Muscle of back (tissue), 13 donors: Measurements from ENCODE around the gene C4orf36. TPM values are rescaled to one million over a fixed set of nuclear protein-coding genes. Genes with fewer than 3 reads are reported as not detected.

Experiments used
- DNase-seq, 3 donors: peaks; one replicate each; pipeline versions ENCODE4 v3.0.0 to v3.0.0-alpha.2; 2013
- long read RNA-seq, 9 donors: transcript quantifications; one replicate each; lab custom pipeline, GENCODE V29; 2026
- polyA plus RNA-seq, 10 donors: library from polyadenylated mRNA; unstranded; fragments of 120-200 nt; gene quantifications; one replicate each; pipeline ENCODE4 v1.2.1, GENCODE V29; 2013; ENCODE audit not compliant: insufficient read length in 10 of 10

The C4orf36 gene, protein sequence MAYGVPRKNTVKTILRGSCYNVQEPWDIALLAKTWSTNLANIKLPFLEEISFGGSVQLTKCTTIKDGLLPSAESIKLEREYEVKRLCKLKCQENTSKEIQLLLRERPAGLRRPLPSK
- 1 to 10 TPM in 1 of 10 donors, under 1 TPM in 6, not detected in 3; 0.35 to 1.0 (median 0.43) TPM for polyA plus RNA-seq
- long read RNA-seq, donor 1 = 0 reads
- long read RNA-seq, donor 2 = 0 reads
- long read RNA-seq, donor 3 = 0 reads
- long read RNA-seq, donor 4 = 0 reads
- long read RNA-seq, donor 5 = 0 reads
- long read RNA-seq, donor 6 = 0 reads
- long read RNA-seq, donor 7 = 0 reads
- long read RNA-seq, donor 8 = 0 reads
- long read RNA-seq, donor 9 = 0 reads

DNA sequence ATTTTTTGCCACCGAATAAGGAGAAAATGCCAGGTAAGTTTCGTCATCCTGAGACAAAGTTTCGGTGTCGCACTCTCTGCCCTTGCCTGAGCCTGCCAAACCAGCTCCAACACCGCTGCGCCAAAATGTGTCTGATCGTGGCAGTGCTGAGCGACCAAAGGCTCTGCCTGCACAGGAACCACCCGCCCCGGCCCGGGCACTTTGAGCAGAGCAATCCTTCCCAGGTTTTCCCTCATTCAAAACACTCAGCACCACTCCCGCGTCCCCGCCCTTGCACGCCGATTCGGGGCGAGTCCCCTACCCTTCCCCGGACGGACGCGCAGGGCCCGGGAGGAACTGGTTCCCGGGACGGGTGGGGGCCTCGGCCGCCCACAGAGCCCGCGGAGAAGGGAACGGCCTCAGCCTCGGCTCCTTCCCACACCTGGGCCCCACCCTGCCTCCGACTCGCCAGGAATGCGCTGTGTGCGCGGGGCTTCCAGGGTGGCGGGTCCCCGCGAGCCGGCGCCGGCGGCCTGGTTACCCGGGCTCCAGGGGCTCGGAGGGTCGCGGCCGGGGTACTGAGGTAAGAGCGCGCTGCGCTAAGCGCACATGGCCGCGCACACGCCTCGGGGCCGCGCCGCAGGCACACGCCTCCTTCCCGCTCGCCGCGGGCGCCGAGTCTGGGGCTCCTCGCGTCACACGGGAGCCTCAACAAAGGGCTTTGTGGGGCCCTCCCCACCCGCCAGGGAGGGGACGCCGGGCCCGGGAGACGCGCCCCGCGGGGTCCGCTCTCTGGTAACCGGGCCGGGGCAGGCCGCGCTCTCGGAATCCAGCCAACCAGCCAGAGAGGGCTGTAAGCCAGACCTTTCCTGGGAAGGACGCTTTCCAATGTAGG lies at the start of gene C4orf36:
C4orf36 (minus strand) TSS at position 661 of the 874 bp plus-strand sequence. CDS start 902 bp downstream, outside the sequence.
- DNase-seq = peak; percentile 26 to 85 (median 59)

DNA sequence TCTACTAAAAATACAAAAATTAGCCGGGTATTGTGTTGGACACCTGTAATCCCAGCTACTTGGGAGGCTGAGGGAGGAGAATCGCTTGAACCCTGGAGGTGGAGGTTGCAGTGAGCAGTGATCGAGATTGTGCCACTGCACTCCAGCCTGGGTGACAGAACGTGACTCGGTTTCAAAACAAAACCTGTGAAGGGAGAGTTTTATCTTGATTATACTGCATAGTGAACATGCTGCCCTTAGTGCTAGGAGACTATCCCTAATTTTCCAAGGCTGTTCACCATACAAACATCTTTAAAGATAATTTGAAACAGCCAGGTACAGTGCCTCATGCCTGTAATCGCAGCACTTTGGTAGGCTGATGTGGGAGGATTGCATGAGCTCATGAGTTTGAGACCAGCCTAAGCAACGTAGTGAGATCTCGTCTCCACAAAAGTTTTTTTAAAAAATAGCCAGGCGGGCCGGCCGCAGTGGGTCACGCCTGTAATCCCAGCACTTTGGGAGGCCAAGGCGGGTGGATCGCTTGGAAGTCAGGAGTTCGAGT lies 48.8 kb upstream of the C4orf36 start:
- DNase-seq = no peak

DNA sequence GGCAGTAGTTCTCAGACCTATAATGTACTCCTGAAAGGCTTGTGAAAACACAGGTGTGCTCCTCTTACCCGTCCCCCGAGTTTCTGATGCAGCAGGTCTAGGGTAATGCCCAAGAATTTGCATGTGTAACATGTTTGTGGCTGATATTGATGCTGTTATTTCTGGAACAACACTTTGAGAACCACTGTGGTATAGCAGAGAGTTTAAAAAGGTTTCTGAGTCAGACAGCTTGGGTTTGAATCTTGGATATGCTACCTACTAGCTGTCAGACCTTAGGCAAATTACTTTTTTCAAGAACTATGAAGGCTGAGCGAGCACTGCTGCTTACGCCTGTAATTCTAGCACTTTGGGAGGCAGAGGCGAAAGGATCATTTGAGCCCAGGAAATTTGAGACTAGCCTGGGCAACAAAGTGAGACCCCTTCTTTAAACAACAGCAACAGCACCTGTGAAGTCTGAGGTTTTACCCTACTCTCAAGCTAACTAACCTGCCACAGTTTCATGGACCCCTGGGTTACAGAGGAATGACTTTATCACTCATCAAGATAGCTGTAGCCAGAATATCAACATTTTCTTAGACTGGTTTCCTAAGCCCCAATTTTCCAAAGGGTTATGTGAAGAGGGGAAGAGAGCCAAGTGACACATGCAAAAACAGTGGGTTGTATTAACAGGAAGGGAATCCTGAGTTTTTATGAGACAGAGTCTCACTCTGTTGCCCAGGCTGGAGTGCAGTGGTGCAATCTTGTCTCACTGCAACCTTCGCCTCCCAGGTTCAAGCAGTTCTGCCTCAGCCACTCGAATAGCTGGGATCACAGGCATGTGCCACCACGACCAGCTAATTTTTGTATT lies 47.7 kb upstream of the C4orf36 start:
- DNase-seq = no peak

DNA sequence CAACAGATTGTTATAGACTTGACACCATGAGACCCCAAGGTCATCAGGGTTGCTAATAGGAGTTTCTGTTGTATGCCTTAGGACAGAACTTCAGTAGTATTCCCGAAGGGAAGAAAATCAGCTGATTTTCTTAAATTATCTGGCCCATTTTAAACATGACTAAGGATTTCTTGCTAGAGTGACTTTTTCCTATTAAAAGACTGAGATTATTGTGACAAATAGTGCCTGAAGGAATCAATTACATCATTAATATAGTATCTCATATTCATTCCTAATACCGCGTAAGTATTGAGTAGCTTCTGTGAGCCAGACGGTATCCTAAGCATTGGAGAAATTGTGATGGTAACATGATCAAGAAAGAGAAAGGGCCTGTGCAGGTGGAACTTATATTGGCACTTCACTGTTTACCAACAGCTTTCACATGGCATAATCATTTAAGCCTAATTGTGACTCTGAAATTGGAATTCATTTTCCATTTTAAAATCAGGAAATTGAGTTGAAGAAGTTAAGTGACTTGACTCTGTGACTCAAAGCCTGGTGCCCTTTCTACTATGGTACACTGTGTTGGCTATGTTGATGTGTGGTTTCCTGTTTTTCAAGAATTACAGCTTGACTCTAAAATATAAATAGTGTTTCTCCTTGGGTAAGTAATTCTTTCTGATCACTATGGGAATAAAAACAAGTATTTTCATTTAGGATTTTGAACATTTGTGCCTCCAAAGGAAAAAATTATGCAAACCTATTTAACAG lies 46.7 kb upstream of the C4orf36 start:
- no peak for DNase-seq

DNA sequence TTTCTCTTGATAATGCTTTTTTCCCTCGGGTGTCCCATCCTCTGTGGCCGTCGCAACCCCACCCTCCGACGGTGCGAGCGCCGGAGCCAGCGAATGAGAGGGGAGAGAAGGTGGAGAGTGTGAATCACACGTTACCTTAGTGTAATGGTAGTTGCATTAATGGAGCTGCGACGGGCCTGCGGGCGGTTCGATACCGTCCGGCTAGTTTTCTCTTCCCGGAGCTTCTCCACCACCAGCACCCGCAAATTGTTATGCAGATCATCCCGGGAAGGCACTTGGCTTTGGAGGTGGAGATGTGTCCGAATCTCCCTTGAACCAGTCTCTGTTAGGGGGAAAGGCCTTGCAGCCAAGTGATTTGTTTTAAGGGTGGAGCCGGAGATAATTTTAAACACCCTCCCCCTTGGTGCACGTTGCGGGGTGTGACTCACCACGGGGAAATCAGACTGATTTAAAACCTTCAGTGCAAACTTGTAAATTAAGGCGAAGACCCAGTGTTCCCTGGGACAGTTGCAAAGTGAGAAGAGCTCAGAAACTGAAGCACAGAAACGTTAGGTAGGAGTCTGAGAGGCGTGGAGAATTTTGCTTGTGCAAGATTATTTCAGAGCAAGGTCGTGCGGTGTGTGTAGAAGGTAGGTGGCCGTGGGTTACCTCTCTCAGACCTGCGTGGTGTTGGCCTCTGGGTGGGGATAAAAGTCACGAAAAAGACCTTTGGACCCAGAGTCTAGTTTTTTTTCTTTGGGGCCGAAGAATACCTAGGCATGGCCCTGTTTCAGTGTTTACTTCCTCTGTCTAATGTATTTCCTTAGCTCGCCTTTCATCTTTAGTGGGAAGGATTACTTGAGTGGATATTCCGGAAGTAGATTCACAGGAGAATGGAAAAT lies 43.9 kb upstream of the C4orf36 start:
- DNase-seq = peak; percentile 17 to 60 (median 27)

DNA sequence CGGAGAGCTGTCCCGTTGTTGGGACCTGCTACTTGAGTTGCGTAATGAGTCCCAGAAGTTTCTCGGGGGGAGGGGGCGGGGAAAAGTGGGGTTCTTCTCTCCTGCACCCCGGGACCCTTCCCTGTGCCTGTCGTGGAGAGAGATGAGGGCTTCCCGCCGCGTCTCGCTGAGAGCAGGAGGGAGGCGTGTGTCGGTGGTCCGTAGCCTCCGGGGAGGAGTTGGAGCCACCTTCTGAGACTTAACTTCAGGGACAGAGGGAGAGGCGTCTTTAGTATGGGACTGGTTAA lies 43.3 kb upstream of the C4orf36 start:
- no peak for DNase-seq

DNA sequence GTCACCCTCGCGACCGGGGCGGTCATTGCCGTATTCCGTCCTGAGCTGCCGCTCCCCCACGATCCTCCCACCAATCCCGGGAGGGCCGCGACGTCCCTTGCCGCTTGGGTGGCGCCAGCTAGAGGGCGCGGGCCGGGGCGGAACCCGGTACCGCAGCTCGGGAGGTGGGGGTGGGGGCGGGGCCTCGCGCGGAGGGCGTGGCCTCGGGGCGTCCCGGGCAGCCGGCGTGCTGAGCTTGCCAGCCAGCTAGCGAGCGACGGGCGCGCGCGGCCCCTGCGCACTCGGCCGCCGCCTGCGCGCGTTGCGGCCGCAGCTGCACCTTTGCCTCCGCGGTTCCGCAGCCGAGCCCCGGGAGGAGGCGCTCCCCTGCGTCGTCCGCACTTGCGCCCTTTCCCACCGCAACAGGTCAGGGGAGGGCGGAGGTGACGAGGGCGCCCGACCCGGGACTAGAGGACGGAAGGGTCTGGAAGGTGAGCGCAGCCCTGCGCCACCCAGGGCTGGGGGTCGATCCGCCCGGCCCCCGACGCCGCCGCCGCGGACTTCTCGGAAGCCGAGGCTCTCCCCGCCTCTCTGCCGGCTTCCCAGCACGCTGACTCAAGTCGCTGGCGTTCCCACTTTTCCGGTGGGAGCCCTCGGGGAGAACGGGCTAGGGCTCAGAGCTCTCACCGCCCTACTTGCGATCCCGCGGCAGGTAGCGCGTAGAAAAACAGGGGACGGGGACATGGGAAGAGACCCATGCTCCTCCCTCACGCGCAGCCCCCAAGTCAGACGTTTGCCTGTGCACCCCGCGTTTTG lies 42.7 kb upstream of the C4orf36 start, which contains the start of gene AFF1:
AFF1 (plus strand) TSS at position 241 of the 795 bp plus-strand sequence. CDS start 13,523 bp downstream, outside the sequence.
- DNase-seq = peak; percentile 88 to 94 (median 90)

DNA sequence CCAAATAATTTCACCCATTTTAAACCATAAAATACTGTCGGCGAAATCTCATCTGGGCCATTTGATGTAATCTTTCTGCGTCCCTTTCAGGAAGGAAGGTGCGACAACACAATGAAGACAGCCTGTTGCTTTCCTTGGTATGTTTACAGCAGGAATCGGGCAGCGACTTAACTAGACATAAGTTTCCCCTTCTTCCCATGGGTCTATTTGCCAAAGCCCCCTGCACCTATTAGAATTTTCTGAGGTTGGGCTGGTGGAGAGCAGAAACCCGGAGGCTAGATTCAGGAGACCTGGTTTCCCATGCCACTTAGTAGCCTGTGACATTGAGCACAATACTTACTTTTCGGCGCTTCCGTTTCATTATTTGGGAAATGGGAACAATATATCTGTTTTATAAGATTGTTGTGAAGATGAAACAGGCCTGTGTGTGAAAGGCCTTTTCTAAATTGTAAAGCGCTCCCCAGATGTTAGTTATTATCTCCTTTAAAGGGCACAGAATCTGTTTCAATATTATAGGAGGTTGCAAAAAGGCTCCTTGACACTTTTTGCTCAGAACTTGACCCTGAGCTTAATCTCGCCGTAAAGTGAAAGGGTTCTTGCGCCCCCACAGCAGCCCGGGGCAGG lies 42.0 kb upstream of the C4orf36 start:
- DNase-seq = peak in 1 of 3 donors; percentile 19

DNA sequence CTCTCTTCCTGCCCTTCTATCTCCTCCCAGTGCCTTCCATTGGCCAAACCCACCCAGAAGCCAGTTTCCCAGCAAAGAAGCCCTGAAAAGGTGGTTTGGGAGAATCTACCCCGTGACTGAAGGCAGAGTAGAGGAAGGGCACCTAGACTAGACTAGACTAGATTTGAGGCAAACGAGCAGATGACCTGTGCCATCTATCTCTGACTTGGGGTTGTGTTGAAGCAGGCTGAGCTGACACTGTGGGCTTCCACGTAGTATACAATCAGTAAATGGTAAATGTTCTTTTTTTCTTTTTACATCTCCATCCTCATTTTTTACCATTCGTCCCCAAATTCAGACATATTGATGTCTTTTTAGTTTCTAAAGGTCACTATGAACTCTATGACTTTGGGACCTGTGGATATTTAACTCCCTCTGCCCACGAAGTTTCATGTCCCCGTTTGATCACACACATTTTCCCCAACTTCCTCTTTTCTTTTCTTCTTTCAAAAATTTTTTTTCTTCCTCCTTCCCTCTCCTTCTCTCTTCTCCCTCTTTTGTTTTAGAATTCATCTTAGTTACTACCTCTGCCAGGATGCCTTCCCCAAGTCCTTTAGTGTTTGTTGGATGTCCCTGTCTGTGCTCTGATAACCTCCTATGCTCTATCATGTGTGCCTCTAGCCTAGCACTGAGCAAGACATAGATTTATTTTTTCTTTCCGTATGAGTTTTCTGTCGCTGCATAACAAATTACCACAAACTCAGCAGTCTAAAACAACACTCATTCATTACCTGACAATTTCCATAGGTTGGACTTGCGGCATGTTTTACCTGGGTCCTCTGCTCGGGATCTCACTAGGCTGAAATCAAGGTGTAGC lies 36.4 kb upstream of the C4orf36 start:
- DNase-seq = no peak

DNA sequence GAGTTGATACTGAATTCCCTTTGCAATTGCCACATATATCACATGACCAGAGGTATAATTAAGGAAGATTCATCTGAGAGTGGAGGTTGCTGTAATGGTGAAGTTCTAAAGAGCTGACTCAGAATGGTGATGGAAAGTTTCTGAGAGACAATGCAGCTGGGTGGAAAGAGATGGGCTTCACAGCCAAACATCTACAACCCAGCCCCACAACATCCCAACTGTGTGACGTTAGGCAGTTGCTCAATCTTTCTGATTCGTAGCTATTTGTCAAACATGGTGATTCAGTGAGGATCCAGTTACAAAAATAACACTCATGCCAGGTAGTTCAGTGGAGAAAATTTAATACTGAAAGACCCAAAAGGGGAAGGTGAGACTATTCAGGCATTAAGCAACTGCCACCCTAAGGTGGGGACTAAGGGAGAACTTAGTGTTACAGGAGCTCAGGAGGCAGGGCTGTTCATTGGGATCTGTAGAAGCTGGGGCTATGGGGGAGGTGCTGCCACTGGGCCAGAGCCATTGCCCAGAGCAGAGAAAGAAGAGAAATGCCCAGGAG lies 35.7 kb upstream of the C4orf36 start:
- DNase-seq = peak in 1 of 3 donors; percentile 87

DNA sequence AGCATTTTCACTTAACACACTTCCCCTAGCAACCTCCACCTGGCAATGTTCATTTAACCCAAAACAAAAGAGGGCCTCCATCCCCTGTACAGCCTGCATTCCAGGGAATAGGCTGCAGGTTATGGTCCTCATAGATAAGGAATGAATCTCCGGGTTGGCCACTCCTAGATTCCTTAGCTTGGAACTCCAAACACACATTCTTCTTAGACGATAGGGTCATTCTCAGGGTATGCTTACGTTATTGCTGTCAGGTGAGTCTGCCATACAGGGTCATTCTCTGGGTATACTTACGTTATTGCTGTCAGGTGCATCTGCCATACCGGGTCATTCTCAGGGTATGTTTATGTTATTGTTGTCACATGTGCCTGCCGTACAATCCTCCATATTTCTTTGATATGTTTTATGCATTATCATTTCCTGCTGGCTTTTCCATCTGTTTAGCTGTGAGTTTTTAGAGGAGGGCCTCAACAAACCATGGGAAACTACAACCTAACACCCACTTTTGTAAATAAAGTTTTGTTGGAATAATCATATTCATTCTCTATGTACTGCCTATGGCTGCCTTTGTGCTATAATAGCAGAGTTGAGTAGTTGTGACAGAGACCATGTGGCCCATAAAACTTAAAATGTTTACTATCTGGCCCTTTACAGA lies 34.3 kb upstream of the C4orf36 start:
- no peak for DNase-seq

DNA sequence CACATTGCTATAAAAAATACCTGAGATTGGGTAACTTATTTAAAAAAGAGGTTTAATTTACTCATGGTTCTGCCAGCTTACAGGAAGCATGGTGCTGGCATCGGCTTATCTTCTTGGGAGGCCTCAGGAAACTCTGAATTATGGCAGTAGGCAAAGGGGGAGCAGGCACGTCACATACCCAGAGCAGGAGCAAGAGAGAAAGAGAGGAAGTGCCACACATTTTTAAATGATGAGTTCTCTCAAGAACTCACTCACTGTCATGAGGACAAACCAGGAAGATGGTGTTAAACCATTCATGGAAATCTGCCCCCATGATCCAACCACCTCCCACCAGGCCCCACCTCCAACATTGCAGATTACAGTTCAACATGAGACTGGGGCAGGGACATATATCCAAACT lies 32.6 kb upstream of the C4orf36 start:
- DNase-seq = peak in 1 of 3 donors; percentile 78

DNA sequence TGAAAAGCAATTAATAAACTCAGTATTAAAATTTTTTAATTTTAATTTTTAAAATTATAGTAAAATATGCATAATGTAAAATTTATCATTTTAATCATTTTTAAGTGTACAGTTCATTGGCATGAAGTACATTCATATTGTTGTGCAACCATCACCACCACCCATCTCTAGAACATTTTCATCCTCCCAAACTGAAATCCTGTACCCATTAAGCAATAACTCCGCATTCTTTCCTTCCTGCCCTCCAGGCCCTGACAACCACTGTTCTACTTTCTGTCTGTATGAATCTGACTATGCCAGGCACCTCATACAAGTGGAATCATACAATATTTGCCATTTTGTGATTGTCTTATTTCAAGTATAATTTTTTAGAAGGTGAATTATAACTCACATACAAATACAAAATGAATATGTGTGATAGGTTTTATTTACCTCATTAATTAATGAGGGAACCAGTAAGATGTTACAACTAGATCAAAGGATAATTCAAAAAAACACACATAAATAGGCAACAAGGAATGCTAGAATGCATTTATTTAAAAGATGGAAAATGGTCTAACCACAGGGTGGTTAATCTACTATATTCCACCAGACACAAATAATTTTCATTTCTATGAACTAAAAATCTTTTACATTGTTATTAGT lies 29.5 kb upstream of the C4orf36 start:
- no peak for DNase-seq

DNA sequence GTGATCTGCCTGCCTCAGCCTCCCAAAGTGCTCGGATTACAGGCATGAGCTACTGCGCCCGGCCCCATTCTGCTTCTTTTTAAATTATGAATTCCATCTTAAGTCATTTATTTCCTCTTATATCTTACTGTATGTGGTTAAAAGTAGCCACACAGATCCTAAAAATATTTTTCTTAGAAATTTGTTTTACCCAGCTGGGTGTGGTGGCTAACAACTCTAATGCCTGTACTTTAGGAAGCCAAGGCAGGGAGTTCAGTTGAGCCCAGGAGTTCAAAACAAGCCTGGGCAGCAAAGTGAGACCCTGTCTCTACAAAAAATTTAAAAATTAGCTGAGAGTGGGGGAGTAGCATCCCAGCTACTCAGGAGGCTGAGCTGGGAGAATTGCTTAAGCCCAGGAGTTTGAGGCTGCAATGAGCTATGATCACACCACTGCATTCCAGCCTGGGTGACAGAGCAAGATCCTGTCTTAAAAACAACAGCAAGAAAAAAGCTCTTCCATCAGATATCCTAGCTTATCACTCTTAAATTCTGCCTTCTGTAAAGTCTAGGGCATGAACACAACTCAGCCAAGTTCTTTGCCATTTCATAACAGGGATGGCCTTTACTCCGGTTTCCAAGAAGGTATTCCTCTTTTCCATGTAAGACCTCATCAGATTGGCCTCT lies 27.5 kb upstream of the C4orf36 start:
- no peak for DNase-seq

DNA sequence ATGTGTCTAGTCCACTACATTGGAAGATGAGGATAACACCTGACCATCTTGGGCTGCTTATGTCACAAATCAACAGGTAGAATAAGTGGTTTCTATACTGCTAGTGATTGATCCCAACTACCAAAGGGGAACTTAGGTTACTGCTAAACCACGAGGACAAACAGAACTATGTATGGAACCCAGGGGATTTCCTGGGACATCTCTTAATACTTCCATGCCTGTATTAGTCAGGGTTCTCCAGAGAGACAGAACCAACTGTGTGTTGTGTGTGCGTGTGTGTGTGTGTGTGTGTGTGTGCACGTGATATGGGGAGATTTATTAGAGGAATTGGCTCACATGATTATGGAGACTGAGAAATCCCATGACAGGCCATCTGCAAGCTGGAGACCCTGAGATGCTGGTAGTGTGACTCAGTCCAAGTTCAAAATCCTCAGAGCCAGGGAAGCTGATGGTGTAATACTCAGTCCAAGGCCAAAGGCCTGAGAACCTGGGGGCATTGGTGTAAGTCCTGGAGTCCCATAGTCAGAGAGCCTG lies 26.4 kb upstream of the C4orf36 start:
- peak in 1 of 3 donors; percentile 26 for DNase-seq
